GM12873 (cell line): Measurements from ENCODE around the gene GNG13.

Source experiments
- TF ChIP-seq, protein P1 (sequence below): IDR thresholded peaks from 2 replicates; pipeline ENCODE4 v1.5.1; 2012; ENCODE audit warnings: low read depth, mild to moderate bottlenecking, moderate library complexity, low read length, control low read depth; ENCODE audit not compliant: insufficient read depth; ENCODE audit errors: missing control alignments

Gene GNG13

DNA sequence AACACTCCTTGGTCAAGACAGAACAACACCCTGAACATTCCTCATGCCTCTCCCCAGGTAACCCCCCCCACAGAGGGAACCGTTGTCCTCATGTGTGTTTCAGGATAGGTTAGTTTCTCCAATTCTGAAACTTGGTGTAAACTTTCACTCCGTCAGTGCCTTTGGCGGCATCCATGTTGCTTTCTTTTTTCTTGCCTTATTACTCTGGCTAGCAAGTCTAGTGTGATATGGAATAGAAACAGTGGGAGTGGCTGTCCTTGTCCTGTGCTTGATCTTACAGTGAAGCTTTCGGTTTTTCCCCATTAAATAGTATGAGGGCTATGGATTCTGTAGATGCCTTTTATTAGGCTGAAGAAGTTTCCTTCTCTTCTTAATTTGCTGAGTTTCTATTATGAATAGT is 35.7 kb upstream of the GNG13 start:
- TF ChIP-seq, protein P1, sequence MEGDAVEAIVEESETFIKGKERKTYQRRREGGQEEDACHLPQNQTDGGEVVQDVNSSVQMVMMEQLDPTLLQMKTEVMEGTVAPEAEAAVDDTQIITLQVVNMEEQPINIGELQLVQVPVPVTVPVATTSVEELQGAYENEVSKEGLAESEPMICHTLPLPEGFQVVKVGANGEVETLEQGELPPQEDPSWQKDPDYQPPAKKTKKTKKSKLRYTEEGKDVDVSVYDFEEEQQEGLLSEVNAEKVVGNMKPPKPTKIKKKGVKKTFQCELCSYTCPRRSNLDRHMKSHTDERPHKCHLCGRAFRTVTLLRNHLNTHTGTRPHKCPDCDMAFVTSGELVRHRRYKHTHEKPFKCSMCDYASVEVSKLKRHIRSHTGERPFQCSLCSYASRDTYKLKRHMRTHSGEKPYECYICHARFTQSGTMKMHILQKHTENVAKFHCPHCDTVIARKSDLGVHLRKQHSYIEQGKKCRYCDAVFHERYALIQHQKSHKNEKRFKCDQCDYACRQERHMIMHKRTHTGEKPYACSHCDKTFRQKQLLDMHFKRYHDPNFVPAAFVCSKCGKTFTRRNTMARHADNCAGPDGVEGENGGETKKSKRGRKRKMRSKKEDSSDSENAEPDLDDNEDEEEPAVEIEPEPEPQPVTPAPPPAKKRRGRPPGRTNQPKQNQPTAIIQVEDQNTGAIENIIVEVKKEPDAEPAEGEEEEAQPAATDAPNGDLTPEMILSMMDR = no peak

DNA sequence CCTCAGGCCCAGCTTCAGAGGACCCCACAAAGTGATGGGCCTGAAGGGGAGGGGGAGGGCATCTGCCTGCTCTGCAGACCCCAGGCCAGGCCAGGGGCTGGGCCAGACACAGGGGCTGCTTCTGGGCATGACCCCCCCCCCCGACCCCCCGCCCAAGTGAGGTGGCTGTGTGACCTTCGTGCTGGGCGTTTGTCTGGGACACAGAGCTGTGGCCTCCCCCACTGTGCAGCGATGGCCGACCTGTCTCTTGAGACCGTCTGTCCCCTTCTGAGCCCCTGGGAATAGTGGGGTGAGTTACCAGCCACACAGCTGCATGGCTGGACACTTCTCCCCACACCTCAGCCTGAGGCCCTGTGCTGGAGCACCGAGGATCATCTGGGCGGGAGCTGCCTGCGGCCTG is 34.8 kb upstream of the GNG13 start:
- TF ChIP-seq, protein P1 = no peak

DNA sequence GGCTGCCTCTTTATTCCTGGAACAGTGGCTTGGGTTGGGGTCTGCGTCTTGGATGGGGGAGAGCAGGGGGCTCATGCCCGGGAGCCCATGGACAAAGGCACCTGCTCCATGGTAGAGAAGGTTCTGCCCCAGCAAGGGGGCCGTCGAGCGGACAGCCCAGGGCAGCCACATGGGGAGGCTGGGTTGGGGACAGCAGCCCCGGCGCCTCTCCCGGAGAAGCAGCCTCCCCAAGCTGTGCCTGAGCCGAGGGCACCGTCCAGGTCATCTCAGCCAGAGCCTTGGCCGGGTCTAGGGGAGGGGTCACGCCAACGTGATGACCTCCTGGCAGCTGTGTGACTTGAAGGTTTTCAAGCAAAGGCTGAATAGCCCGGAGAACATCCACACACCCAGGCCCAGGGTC is 32.9 kb upstream of the GNG13 start:
- TF ChIP-seq, protein P1 = no peak

DNA sequence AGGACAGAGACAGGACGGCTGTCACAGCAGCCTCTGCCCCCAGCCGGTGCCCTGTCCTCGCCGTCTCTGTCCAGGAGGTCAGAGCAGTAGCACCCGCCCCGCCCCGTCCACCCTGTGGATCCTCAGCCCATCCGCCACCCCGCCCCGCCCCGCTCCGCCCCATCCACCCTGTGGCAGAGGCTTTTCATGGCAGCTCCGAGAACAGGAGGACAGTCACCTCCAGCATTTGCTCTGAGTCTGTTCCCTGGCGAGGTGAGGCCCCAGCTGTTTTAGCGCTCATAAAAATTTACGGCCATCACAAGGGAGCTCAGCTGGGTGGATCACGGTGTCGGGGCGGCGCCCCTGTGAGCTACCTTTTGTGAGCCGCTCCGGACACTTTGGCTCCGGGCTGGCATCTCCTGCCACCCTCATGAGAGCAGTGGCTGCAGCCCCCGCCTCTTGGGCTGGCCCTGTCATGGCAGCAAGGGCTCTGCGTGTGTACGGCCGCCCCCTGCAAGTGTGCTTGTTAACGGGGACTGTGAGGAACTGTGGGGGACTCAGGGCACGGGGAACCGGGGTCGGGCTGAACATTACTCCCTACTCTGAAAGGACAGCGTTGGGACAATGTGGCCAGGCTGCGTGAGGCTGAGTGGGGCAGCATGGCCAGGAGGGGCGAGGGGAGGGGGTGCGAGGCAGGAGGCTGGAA is 32.3 kb upstream of the GNG13 start:
- TF ChIP-seq, protein P1 = no peak

DNA sequence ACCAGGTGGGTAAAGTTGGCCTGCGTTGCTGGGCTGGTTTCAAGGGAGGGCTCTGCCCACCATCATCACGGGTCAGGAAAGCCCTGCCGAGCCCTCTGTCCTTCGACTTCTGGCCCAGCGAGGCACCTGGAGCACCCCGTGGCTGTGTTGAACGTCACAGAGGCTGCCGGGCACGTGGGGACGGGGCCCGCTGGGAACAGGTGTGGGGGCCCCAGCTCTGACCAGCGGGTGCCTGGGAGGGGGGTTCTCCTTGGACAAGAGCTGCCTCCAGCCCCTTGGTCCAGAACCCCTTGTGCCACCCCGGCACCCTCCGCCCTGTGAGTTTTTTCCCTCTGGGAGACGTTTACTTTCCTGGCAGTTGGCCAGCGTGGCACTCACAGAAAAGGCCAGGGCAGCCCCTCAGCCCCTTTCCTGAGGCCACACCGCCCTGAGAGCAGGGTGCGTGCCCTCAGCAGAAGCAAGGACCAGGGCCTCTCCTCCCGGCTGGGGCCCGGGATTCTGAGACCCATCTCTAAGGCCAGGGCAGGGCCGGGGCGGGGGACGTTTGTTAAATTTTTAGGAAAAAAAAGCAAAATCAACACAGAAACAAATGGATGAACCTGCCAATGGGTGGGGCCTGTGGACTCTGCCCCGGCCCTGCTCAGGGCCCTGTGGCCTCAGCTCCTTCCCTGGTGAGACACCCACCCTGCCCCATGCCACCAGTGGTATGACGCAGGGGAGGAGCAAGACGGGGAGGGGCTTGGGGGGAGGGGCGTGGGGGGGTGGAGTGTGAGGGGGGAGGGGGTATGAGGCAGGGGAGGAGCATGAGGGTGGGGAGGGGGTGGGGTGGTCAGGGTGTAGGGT is 31.3 kb upstream of the GNG13 start:
- TF ChIP-seq, protein P1 = no peak

DNA sequence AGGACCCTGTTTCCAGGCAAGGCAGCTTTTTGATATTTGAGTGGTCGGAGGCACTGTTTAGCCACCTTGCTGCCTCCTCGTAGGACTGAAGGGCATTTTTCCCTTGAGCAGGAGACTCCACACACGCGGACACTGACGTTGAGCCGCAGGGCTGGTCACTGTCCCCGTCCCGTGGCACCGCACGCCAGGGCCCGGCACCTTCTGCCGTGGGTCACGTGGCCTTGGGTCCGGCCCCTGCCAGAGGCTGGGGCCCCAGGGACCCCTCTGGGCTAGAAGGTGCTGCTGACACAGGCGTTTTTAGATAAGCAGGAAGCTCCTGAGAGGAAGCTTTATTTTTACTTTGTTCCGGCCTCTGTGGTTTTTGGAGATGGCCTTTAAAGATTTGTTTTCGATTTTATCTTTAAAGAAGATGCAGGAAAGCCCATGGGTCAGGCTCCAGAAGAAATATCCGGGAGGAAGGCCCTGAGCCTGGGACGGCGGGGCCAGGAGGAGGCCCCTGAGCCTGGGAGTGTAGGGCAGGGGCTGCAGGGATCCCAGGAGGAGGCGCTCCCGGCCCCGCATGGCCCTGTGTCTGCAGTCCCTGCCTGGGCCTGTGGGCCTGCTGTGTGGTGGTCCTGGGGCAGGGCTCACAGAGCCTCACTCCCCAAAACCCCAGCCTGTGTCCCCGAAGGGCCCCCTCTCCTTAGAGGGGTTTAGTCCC is 30.5 kb upstream of the GNG13 start:
- TF ChIP-seq, protein P1 = no peak
